AG08395 (cell line): ENCODE measurements around the gene FRMD3.

ENCODE experiments used
- DNase-seq: peaks from one replicate; pipeline ENCODE4 v3.0.0; 2012; ENCODE audit warnings: mixed read lengths, low spot score

The FRMD3 gene

DNA sequence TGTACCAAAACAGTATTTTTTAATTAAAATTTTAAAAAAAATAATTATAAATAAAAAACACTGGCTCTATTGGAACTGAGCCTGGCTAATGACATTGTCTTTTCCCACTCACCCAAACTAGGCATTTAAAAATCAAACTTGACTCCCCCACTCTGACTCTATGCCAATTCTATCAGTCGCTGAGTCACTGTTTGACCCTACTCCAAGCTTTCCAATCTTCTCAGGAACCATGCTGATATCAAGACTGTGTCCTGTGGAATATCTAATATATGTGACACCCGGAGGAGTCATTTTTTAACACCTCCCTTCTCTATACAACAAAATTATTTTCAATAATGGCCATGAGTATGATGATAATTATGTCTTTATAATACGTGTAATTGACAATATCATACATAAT, 303.7 kb downstream of the FRMD3 start:
- no peak for DNase-seq

DNA sequence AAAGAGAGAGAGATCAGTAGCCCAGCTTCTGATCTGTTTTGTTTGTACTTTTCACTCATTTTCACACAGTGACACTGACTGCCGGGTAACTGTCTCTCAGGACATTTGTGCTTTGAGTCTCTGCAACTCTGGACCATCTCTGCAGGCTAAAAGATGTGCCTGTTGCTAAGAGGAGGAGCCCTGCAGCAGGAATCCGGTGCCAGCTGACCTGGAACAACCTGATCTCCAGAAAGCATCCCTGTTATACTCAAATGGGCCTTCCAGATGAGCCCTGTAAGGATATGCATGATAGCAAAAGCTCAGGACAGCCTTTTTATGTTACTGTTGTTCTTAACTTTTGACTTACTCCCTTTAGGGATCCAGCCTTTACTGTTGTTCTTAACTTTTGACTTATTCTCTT, 304.6 kb downstream of the FRMD3 start:
- DNase-seq = no peak

DNA sequence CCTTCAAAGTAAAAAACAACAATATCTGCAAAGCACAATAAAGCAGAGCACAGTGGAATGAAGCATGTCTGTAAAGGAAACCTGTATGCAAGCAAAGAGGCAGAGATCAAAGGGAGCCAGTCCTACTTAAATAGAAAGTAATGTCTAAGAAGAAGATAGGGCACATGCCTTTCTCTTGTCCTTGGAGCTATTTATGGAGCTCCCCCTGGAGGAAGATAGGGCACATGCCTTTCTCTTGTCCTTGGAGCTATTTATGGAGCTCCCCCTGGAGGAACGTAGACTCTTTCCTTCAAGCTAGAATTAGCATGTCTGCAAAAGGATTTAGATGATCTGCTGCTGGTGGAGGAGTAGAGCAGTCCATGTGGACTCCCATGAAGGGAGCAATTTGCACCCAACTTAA, 307.2 kb downstream of the FRMD3 start:
- peak; percentile 10 for DNase-seq

DNA sequence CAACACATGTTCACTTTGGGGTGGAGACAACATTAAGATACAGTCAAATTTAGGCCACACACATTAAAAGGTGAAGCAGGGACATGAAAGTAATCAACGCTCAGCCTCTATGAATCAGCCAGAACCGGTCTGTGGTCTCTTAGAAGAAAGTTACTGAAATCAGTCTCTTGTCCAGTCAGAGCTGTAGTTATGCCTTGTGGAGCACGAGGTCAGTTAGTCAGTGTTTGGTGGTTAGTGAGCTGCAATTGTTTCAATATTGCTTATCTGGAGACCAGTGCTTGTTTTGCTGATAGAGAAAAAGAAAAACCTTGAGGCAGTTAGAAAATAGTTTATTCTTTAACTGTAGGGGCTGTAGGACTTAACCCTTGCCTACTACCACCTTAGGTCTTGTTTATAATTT, 317.5 kb downstream of the FRMD3 start:
- peak; percentile 53 for DNase-seq

DNA sequence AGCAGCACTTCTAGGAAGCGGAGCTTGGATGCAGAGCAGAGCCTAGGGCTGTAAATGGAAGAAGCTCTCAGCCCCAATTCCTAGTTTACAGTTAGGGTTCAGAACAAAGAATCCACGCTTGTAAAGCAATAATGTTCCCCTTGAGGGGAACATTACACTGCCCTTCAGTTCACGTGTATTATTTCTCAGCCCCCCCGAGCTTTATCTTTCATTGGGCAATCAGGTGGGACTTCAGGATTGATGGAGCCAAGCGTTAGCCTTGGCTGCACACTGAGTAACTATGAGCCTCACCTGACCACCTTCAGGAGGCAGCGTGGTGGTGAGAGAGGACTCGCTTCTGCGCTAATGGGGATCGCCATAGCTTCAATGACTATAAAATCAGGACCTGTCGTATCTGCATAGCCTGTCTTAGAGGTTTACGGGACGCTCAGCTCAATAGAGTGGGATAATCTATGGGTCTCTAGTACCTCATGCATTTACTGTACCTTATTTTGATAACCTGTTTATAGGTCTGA, 318.2 kb downstream of the FRMD3 start:
- no peak for DNase-seq

DNA sequence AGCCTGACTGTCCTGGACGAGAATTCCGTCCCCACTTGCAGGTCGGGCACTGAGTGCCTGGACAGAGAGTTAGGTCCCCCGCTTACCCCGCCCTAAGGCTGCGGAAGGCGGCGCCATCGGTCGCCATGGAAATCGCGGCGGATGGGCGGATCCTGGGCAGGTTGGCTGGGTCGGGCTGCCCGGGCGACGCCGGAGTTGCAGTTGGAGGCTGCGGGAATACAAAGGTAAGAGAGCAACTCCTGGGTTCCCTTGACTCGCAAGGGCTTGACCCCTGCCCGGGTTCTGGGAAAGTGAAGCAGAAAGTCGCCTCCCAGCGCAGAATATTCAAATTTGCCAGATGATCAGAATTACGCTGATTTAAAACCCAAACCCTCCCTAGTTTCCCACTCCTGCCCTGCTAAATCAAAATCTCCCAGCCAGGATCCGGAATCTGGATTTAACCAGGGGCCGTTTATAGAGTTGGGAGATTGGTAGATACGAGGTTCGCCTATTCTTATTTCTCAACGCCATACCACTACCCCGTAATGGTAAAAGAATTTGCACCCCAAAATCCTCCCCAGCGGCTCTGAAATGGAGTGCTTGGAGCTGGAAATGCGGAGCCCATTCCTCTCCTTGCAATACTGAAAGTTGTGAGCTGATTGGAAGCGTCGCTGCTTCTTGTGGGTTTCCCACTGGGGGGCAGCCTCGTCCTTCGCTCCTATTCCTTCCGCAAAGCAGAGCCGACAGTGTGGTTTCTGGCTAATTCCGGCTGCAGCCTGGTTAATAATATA, 318.9 kb downstream of the FRMD3 start:
- DNase-seq = peak; percentile 79

DNA sequence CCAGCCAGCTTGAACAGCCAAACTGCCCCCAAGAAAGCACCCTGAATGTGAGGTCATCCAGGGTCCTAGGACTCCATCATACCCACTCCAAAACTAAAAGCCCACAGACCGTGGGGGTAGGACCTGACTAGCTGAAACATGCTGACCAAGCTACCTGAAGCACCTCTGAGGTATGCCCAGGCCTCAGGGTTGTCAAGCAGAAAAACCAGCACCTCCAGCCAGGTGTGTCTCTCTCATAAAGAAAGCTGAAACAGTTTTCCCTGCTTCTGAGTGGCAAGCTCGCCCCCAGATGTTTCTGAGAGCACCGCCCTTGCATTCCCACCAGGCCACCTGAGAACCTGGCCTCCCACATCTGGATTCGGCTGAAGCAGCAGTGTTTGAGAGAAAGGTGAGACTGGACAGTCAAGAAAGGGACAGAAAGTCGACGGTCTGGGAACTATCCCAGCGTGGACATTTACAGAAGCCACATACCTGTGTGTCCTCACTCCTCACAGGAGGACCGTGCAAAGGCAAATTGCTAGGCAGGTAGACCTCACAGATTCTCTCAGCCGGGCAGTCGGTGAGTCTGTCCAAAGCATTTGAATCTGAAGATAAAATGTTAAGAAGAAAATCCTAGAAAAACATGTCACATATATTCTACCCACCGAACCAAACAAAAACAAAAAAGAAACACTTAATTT, 319.6 kb downstream of the FRMD3 start:
- no peak for DNase-seq

DNA sequence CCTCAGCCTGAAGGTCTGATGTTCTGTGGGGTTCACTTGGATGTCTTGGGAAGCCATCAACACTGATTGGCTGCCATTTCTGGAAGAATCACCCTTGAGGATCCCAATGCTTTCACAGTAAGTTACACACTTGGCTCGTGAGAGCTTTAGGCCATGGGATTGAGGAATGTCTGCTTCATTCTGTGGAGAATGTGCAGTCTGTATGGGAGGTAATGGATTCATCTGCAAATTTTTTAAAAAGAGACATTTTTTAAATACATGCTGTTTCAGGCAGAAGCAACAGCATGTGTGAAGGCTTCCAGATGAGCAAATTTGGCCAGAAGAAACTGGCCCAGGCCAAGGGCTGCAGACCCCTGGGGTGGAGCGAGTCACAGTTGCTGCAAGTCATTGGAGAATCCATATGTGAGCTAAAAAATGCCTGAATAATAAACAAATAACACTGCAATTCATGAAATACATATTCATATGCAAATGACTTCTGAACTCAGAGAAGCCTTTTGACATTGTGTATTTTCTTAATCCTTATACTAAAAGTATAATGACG, 328.9 kb downstream of the FRMD3 start:
- no peak for DNase-seq

DNA sequence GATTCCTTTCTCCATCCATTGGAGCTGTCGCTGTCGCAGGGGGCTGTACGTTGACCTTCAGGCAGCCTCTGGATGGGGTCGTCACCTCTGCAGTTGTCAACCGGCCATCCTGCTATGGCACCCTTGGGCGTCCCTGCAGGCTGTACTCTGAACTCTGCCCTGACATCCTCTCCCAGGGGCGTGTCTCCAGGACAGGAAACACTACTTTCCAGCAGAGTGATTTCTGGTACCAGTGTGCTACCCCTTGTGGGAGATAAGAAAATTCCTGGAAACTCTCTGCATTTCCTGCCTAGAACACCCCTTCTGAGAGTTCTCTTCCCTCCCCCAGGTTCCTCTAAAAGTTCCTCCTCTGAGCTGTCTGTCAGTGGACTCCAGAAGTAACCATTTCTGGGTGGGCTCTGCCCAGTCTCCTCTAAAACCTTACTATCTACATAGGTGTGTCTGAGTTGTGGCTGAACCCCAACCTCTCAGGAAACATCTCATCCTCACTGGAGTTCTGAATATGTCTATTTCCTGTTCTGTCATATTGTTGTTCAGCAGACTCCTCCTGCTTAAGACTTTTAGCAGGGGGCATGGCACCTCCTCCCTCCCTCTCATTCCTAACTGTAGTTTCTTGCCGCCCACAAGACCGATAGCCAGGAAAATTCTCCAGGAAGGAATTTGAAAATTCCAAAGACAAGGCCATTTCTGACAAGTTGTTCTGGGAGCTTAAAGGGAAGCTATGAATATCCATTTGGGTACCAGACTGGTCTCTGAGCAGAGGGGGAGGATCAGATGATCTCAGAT, 329.9 kb downstream of the FRMD3 start:
- no peak for DNase-seq

DNA sequence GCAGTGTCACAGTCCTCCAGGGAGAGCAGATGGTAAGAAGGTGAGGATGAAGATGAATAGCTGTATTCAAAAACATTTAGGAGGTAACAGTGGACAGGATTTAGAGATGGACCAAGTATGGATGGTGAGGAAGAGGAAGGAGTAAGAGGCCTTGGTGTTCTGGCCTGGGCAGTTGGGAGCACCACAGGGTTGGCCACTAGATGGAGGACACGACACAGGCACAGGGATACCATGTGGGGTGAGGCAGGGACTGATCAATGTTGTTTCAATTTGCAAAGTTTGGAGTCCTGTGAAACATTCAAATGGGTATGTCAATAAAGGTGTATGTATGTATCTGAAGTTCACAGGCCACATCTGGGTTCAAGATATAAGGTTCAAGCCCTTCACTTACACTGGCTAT, 334.2 kb downstream of the FRMD3 start:
- no peak for DNase-seq

DNA sequence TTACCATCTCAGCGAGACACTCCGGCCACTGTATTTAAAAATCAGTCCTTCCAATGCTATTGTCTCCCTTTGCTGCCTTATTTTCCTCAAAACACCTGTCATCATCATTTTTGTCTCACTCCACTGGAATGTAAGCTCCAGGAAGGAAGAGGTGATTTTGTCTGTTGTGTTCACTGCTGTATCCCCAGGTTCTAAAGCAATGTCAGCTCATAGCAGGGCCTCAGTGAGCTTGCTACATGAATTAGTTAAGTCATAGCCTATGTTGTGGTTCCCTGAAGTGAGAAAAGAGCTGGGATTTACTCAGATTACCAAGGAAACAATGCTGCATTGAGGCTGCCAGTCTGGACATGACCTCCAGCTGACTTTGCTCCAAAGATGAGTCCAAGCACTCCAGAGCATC, 337.7 kb downstream of the FRMD3 start:
- no peak for DNase-seq

DNA sequence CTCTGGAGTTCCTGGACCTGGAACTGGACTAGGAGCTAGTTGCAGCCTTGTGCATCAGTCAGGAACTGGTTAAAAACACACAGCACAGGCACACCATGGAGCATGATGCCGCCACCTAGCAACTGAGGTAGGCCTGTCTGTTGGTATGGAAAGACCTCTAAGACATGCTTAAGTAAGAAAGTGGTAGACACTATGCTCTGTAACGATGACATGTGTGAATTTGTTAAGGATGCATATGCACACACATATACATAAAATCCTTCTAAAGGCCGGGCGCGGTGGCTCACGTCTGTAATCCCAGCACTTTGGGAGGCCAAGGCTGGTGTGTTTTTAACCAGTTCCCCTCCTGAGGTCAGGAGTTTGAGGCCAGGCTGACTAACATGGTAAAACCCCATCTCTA, 338.4 kb downstream of the FRMD3 start:
- DNase-seq = no peak

DNA sequence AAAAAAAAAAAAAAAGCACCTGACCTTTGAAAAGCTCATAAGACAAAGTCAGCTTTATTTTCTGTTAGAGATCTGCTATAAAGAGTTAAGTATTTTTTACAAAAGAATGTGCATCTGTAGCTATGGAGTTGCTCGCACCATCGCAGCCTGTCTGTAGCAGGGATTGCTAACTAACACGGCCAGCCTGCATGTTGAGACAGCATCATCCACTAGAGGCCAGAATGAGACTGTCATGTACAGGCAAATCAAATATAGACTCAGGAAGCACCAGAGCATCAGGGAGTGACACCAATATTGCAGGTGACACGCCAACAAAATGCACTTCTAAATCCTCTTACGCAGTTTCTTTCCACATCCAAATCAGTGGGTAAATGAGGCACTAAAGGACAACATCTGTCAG, 339.0 kb downstream of the FRMD3 start:
- DNase-seq = peak; percentile 61

DNA sequence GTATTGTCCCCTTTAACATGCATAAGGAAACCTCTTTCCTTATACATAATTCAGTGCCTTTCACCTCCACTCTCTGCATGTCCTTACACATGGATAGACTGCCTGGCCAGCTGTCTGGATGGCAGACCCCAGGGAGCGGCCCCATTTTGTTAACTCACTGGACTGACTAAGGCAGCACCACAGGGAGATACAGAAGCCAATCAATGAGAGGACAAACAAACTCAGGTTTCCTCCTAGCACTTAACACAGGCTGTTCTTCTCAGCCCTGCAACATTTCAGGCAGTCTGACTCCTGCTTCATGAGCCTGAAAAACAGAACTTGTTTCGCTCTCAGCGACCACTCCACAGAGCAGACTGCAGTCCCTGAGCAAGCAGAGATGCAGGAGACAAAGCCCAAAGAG, 339.8 kb downstream of the FRMD3 start:
- no peak for DNase-seq

DNA sequence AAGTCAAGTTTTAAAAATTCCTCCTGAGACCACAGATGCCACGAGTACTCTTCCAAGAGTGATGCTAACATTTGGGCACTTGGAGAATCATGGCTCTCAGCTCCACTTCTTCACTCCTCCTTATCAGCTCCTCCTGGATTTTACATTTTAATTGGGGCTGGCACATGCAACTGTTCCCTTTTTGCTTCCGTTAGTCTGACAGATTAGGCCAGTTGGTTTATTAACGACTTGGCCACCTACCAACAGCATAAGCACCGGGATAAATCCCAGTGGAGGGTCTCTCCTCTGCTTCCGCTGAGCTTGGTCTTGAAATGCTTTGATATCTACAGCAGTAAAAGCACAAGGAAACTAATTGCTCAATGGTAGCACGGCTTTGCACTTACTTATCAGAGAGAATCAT, 340.6 kb downstream of the FRMD3 start:
- DNase-seq = no peak

DNA sequence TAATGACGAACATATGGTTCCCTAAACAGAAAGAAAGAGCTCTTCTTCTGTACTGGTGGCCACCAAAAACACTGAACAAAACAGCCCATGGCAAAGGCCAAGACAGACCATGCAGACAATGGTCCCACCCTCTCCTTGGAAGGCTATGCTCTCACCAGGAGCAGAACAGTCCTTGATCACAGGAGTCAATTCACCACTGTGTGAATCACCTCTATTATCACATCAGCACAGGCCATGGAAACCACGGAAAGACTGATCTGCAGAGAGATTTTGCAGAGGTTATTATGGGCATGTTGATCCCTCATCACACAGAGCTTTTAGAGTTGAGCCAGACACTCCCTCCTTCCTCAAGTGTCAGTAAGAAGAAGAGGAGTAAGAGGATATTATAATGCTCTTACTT, 341.3 kb downstream of the FRMD3 start:
- no peak for DNase-seq
